Left cardiac atrium (tissue), 4 donors: ENCODE results near the gene PAX9. TPM values are rescaled to one million over a fixed set of nuclear protein-coding genes. Genes with fewer than 3 reads are reported as not detected.

Experiments used
- ATAC-seq, 2 donors: fragments of 200-7000 bp; cut with Tn5 transposase; one replicate each; pipeline ENCODE4 v1.9.1; 2020; ENCODE audit warnings: mild to moderate bottlenecking in 2 of 2, moderate library complexity in 2 of 2
- DNase-seq: peaks from one replicate; pipeline ENCODE4 v3.0.0-alpha.2; 2020
- intact Hi-C, 2 donors: fragments of 100-400 bp; cut with DNase I; formaldehyde crosslinking; loops; one replicate each; pipeline versions ENCODE4 v1.14.1 to v1.15.1; 2022 to 2023
- total RNA-seq, 2 donors: library from RNA; stranded (reverse); fragmentation: NEBNext Ultra II Directional; extraction: Animal tissue kit (Norgen Biotek cat#: 25700); gene quantifications; one replicate each; pipeline ENCODE4 v1.2.1, GENCODE V29; 2021
- donor health status: DM: no; HTN: yes; CAD: no.
- donor health status: DM: no; HTN: yes; CAD: no; lungs with severe emphysema.
- donor health status: DM: yes; HTN: yes; CAD: no.
- donor health status: Dilated cardiomyopathy.

PAX9 gene
- total RNA-seq, 2 donors from 2014 or later = not detected

GRCh38 chr14:36717363-36717762 lies 55.7 kb downstream of the PAX9 start:
- ATAC-seq (no peak), DNase-seq (no peak)
- intact Hi-C loops = no loop called here

DNA sequence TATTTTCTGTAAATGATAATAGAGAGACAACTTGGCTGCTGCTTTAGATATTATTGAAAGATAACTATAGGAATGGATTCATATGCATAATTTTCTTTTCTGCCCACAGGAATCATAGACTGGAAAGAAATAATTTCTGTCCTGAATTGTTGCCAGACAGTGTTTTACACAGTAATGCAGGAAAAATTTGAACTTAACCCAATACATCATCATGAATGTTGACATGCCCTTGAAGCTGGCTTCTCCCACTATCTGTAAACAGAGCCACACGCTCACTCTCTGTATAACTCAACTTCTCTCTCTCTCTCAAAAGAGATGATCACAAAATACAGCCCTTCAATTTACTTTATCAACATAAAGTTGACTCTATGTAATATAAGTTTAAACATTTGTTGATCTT lies 56.6 kb downstream of the PAX9 start:
- ATAC-seq = no peak
- no peak for DNase-seq
- intact Hi-C loops = no loop called here

DNA sequence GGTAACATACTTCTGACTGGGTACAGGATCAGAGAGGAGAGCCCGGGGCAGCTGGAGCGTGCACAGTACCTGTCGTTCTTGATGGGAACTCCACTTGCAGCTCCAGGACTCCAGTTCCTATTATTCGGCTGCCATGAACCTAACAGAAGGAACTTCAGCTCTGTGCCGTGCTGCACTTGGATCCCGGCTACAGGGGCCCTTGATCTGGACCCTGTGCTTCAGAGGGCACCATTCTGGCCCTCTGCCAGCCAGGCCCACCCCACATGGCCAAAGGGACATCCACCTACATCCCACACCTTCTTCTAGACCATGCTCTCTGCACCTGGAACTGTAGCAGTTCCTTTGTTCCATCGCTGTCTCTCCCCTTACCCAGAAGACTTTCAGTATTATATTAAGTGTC lies 58.2 kb downstream of the PAX9 start:
- DNase-seq = no peak
- intact Hi-C loops = no loop called here
- no peak for ATAC-seq

- intact Hi-C loops = no loop called here
- DNase-seq (no peak), ATAC-seq (no peak)
Measured at GRCh38 chr14:36720657-36721056, 59.0 kb downstream of the PAX9 start.

- ATAC-seq = no peak
- intact Hi-C loops = no loop called here
- DNase-seq = no peak
Measured at GRCh38 chr14:36721877-36722276, 60.2 kb downstream of the PAX9 start.

- DNase-seq = no peak
- no peak for ATAC-seq
- intact Hi-C loops = no loop called here
Measured at GRCh38 chr14:36723530-36723929, 61.9 kb downstream of the PAX9 start.

- intact Hi-C loops = no loop called here
- ATAC-seq (no peak), DNase-seq (no peak)
Measured at GRCh38 chr14:36724162-36724561, 62.5 kb downstream of the PAX9 start.

GRCh38 chr14:36726128-36726527 lies 64.5 kb downstream of the PAX9 start:
- no peak for ATAC-seq
- intact Hi-C loops = no loop called here
- DNase-seq = no peak

Other genes with a start within 250 kb of the PAX9 start
- not detected for gene NKX2-1, start 141.6 kb upstream of the PAX9 start, total RNA-seq
- not detected for gene NKX2-8, start 79.2 kb upstream of the PAX9 start, total RNA-seq